Cardiac muscle cell (in vitro differentiated cells and primary cell): ENCODE data around the gene SKP1. TPM values are rescaled to one million over a fixed set of nuclear protein-coding genes. Genes with fewer than 3 reads are reported as not detected.

ENCODE experiments used
- DNase-seq, 2 donors: peaks; one replicate each; pipeline versions ENCODE4 v3.0.0 to v3.0.0-alpha.2; 2010 to 2017; ENCODE audit warnings: low read depth in 1 of 2, low spot score in 1 of 2
- H3K27ac ChIP-seq: fragments of 200-600 bp; sonication (generic); 2 replicates; pipeline ENCODE4 v1.5.1; 2016
- H3K27me3 ChIP-seq: fragments of 200-600 bp; sonication (generic); 2 replicates; pipeline ENCODE4 v1.6.0; 2016; ENCODE audit warnings: control low read depth
- H3K36me3 ChIP-seq: fragments of 200-600 bp; sonication (generic); 2 replicates; pipeline ENCODE4 v1.5.1; 2016; ENCODE audit warnings: control low read depth
- H3K4me1 ChIP-seq: fragments of 200-600 bp; sonication (generic); 2 replicates; pipeline ENCODE4 v1.8.1; 2017; ENCODE audit warnings: low read depth, mild to moderate bottlenecking, mixed run types
- H3K4me3 ChIP-seq: fragments of 200-600 bp; sonication (generic); 2 replicates; pipeline ENCODE4 v1.5.1; 2016; ENCODE audit warnings: mild to moderate bottlenecking
- H3K9me3 ChIP-seq: fragments of 200-600 bp; sonication (generic); 2 replicates; pipeline ENCODE4 v1.5.1; 2017; ENCODE audit warnings: low read depth, mild to moderate bottlenecking, control low read depth
- polyA plus RNA-seq: library from polyadenylated mRNA; unstranded; fragments of >200 nt; fragmentation: Nextera tagmentation; extraction: Ambion mirVana; gene quantifications from 2 replicates; pipeline ENCODE4 v1.2.1, GENCODE V29; 2016
- total RNA-seq: library from RNA; depleted of rRNA; stranded (reverse); fragments of >200 nt; gene quantifications from 2 replicates; pipeline ENCODE4 v1.2.3, GENCODE V29; 2016
- TF ChIP-seq, protein P1 (sequence below): IDR thresholded peaks from 2 replicates; pipeline ENCODE4 v1.5.1; 2012; ENCODE audit warnings: low read depth, mild to moderate bottlenecking, low read length

SKP1 gene
- total and polyA plus RNA-seq, 2 experiments from 2014 or later, result 301 to 1,444 TPM

DNA sequence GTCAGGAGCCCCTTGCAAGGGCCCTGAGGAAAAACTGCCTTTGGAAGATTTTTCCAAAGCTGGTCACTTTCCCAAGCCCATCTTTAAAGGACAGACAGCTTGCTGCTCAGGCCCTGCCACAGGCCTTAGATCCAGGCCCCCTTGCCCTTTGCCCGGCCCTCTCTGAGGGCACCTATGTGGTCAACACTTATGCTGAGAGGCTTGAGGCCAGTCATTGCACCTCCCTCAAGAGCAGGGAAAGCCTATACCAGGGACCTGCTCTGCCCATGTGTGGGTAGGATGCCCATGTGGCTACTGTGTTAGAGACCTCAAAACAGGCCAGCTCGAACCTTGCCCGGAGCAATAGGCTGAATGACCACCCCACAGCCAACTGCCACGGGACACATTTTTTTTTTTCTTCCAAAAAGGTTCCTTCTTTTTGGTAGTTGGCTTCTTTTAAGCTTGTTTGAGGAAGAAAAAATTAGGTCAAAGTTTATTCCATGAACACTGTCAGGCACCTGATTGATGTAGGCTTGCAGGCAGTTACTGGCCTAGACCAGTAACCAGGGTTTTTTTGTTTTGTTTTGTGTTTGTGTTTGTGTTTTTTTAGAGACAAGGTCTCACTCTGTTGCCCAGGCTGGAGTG, 58.4 kb downstream of the SKP1 start:
- DNase-seq, result no peak
- TF ChIP-seq, protein P1, sequence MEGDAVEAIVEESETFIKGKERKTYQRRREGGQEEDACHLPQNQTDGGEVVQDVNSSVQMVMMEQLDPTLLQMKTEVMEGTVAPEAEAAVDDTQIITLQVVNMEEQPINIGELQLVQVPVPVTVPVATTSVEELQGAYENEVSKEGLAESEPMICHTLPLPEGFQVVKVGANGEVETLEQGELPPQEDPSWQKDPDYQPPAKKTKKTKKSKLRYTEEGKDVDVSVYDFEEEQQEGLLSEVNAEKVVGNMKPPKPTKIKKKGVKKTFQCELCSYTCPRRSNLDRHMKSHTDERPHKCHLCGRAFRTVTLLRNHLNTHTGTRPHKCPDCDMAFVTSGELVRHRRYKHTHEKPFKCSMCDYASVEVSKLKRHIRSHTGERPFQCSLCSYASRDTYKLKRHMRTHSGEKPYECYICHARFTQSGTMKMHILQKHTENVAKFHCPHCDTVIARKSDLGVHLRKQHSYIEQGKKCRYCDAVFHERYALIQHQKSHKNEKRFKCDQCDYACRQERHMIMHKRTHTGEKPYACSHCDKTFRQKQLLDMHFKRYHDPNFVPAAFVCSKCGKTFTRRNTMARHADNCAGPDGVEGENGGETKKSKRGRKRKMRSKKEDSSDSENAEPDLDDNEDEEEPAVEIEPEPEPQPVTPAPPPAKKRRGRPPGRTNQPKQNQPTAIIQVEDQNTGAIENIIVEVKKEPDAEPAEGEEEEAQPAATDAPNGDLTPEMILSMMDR, result no peak
- Histone ChIP-seq H3K27me3 (peaks cover 7% of the 10 kb centered on the region), H3K36me3 (peaks cover 4% of the 10 kb centered on the region), H3K4me1 (no peaks in the 10 kb centered on the region), H3K27ac (no peak overlapping the region), H3K4me3 (no peak overlapping the region), H3K9me3 (no peaks in the 10 kb centered on the region)

DNA sequence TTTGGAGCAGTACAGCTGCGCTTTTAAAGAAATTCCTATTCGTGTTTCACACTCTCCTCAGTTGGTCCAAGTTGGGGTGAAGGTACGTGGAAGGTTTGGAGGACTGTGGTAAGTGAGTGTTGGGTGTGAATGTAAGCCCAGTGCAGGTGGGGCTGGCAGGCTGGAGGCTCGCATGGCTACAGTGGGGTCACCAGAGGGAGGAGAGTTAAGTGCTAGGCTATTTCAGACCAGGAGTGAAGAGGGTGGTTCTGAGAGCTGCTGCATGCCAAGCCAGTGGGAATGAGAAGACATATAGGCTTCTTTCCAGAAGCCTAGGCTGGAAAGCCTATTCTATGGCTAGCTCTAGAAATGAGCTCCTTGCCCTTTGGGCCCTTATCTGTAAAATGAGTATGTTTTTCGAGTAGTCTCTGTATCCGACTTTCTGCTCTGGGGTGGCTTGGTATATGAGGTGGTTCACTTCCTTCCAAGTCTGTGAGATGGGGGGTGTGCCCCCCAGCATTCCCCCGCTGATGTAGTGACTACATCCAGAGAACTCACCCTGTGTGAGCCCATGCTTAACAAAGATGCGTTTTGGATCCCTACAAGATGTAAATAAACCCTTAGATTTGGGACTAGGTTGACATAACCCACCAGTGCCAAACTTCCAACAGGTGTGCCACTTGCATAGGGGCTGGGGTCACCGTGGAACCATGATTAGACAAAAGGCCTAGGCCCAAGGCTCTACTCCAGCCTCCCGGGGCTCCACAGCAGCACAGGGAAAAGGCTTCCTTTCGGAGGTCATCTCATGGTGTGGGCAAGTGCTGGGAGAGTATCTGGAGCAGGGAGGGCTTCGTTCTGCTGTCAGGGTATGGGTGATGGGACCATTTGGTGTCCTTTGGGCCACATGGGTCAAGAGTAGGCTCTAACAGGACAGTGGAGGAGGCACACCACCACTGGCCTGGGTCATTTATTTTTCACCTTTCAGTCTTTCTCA, 59.7 kb downstream of the SKP1 start:
- H3K4me1 ChIP-seq, result no peaks in the 10 kb centered on the region
- H3K4me3 ChIP-seq, result no peak overlapping the region
- TF ChIP-seq, protein P1, result no peak

DNA sequence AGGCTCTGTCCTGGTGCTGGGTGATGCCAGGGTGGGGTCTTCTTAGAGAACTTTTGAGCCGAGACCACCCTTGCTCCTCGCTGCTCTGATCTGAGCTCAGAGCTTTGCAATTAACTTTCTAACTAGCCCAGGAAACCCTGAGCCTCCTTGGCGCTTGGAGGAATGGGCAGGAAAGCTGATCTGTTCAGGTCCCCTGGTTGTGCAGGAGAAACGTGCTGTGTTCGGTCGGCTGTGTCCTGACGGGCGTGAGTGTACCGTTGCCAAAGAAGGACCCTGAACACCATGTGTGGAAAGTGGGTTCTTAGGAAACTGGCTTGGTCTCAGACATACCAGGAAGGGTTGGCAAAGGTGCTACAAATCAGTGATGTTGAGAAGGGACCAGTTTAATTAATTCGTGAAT, 60.5 kb downstream of the SKP1 start:
- Histone ChIP-seq H3K4me1 (no peaks in the 10 kb centered on the region), H3K27ac (no peak overlapping the region), H3K27me3 (peaks cover 19% of the 10 kb centered on the region), H3K9me3 (no peaks in the 10 kb centered on the region), H3K36me3 (peaks cover 4% of the 10 kb centered on the region), H3K4me3 (no peak overlapping the region)
- TF ChIP-seq, protein P1, result no peak
- no peak for DNase-seq

More for the DNA sequence above, 59.7 kb downstream of the SKP1 start:
- Histone ChIP-seq H3K36me3 (peaks cover 4% of the 10 kb centered on the region), H3K27ac (no peak overlapping the region), H3K27me3 (peaks cover 16% of the 10 kb centered on the region), H3K9me3 (no peaks in the 10 kb centered on the region)
- DNase-seq, result no peak

DNA sequence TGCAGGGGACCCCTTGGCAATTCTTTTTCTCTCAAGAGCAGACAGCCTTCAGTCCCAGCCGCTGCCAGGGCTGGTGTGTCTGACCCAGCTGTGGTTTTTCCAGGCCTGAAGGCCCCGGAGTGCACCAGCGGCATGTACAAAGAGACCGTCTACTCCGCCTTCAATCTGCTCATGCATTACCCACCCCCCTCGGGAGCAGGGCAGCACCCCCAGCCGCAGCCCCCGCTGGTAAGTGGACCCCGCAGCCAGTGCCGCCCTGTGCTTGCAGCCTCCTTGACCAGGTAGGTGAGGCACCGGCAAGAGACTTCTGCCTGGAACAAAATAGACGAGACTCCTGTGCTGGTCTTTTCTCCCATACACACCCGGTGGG, 61.0 kb downstream of the SKP1 start:
- Histone ChIP-seq H3K4me3 (peak overlapping the region; percentile 61), H3K27me3 (peaks cover 19% of the 10 kb centered on the region)

More for the DNA sequence above, 61.0 kb downstream of the SKP1 start:
- Histone ChIP-seq H3K27ac (peak overlapping the region; percentile 73), H3K36me3 (peaks cover 4% of the 10 kb centered on the region), H3K4me1 (no peaks in the 10 kb centered on the region), H3K9me3 (no peaks in the 10 kb centered on the region)
- TF ChIP-seq, protein P1, result no peak
- DNase-seq, result no peak
